ENCODE data around the gene ZNF750. TPM values are rescaled to one million over a fixed set of nuclear protein-coding genes. Genes with fewer than 3 reads are reported as not detected.

ZNF750 gene
- polyA plus RNA-seq, 1 donor (not counting 4 experiments of a cell fraction or from before 2014, with no cell fraction given): 5.5 TPM

DNA sequence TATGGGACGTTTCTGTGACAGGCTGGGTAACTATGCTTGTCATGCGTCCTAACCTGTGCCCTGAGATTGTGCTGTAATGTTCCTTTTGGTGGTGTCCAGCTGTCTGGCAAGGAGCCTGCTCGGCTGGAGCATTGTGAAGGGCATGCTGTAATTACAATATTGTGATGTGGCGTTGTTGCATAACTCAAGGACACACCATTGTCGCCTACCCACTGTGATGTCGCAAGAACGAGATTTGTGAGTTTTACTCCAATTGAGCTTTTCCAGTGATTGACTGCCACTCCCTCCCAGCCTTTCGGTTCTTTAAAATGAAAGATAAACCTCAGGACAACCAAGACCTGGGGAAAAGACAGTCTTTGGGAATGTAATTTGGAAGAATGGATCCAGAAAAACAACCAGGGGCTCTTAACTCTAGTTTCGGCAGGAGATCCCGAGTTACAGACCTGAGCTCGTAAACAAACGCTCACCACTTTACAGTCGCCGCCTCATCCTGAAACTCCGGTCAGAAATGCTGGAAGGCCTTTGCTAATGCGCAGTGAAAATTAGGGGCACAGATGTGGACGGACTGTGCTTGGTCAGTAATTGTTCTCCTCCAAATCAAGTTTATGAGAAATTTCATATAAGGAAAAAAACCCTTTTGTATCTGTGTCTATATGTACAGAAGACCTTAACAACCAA, 1.3 kb downstream of the ZNF750 start:
- dilution Hi-C loops (cut with MboI; ENCODE audit: extremely low pct_ligation_motif_present, low sequenced_read_pairs): no loop called here
- peak overlapping the region; percentile 11 for H3K27ac ChIP-seq (ENCODE audit: control insufficient read depth, insufficient read depth, low read length)
- no peak overlapping the region for H2AFZ ChIP-seq (ENCODE audit: control insufficient read depth, low read length)
- H3K36me3 ChIP-seq (ENCODE audit: control insufficient read depth in 2 of 2, extremely low read depth in 1 of 2, insufficient read depth in 2 of 2, low read length in 2 of 2): peaks cover 1 to 8% of the 10 kb centered on the region in 2 experiments
- FAIRE-seq: no peak
- peaks cover 27% of the 10 kb centered on the region for H3K4me1 ChIP-seq (ENCODE audit: control insufficient read depth, extremely low read depth, insufficient read depth, low read length)
- H4K20me1 ChIP-seq (ENCODE audit: control insufficient read depth, extremely low read depth, insufficient read depth, low read length): no peaks in the 10 kb centered on the region
- DNase-seq (ENCODE audit: low read depth, low spot score): no peak
- H3K9me3 ChIP-seq (ENCODE audit: control insufficient read depth, low read depth, low read length): no peaks in the 10 kb centered on the region
- no peak overlapping the region for H3K4me3 ChIP-seq (ENCODE audit: control insufficient read depth in 2 of 3, extremely low read depth in 1 of 3, insufficient read depth in 2 of 3, low read depth in 1 of 3, low read length in 3 of 3)
- peaks cover 3% of the 10 kb centered on the region for H3K9me1 ChIP-seq (ENCODE audit: control insufficient read depth, extremely low read depth, insufficient read depth, low read length)
- no peak overlapping the region for H3K4me2 ChIP-seq (ENCODE audit: control insufficient read depth, extremely low read depth, insufficient read depth, low read depth, low read length)
- TF ChIP-seq EZH2 (IDR thresholded peaks at IDR 0.05; ENCODE audit: low read length) (no peak), CTCF (optimal IDR thresholded peaks at IDR 0.05 in 1 of 3, IDR thresholded peaks at IDR 0.05 in 1 of 3, conservative IDR thresholded peaks at IDR 0.05 in 1 of 3; ENCODE audit: extremely low read depth in 1 of 3, insufficient read depth in 2 of 3, low read length in 3 of 3) (no peak)
- no peaks in the 10 kb centered on the region for H3K27me3 ChIP-seq (ENCODE audit: control insufficient read depth, extremely low read depth, insufficient read depth, low read length)
- peaks cover 5% of the 10 kb centered on the region for H3K79me2 ChIP-seq (ENCODE audit: control insufficient read depth, insufficient read depth, low read length)
- no peak overlapping the region for H3K9ac ChIP-seq (ENCODE audit: control insufficient read depth, extremely low read depth, insufficient read depth, low read length)

- TF ChIP-seq CTCF (optimal IDR thresholded peaks at IDR 0.05 in 1 of 3, IDR thresholded peaks at IDR 0.05 in 1 of 3, conservative IDR thresholded peaks at IDR 0.05 in 1 of 3; ENCODE audit: extremely low read depth in 1 of 3, insufficient read depth in 2 of 3, low read length in 3 of 3): no peak
- no peak for TF ChIP-seq EZH2 (IDR thresholded peaks at IDR 0.05; ENCODE audit: low read length)
- H3K9me1 ChIP-seq (ENCODE audit: control insufficient read depth, extremely low read depth, insufficient read depth, low read length): peaks cover 3% of the 10 kb centered on the region
- H2AFZ ChIP-seq (ENCODE audit: control insufficient read depth, low read length): no peak overlapping the region
- dilution Hi-C loops (cut with MboI; ENCODE audit: extremely low pct_ligation_motif_present, low sequenced_read_pairs): no loop called here
- no peaks in the 10 kb centered on the region for H3K27me3 ChIP-seq (ENCODE audit: control insufficient read depth, extremely low read depth, insufficient read depth, low read length)
- no peak overlapping the region for H3K4me3 ChIP-seq (ENCODE audit: control insufficient read depth in 2 of 3, extremely low read depth in 1 of 3, insufficient read depth in 2 of 3, low read depth in 1 of 3, low read length in 3 of 3)
- peaks cover 27% of the 10 kb centered on the region for H3K4me1 ChIP-seq (ENCODE audit: control insufficient read depth, extremely low read depth, insufficient read depth, low read length)
- H3K9me3 ChIP-seq (ENCODE audit: control insufficient read depth, low read depth, low read length): no peaks in the 10 kb centered on the region
- H4K20me1 ChIP-seq (ENCODE audit: control insufficient read depth, extremely low read depth, insufficient read depth, low read length): no peaks in the 10 kb centered on the region
- no peak for FAIRE-seq
- no peak overlapping the region for H3K9ac ChIP-seq (ENCODE audit: control insufficient read depth, extremely low read depth, insufficient read depth, low read length)
- DNase-seq (ENCODE audit: low read depth, low spot score): no peak
- peak overlapping the region; percentile 100 for H3K27ac ChIP-seq (ENCODE audit: control insufficient read depth, insufficient read depth, low read length)
- H3K79me2 ChIP-seq (ENCODE audit: control insufficient read depth, insufficient read depth, low read length): peaks cover 5% of the 10 kb centered on the region
- peaks cover 1 to 12% of the 10 kb centered on the region in 2 experiments for H3K36me3 ChIP-seq (ENCODE audit: control insufficient read depth in 2 of 2, extremely low read depth in 1 of 2, insufficient read depth in 2 of 2, low read length in 2 of 2)
- no peak overlapping the region for H3K4me2 ChIP-seq (ENCODE audit: control insufficient read depth, extremely low read depth, insufficient read depth, low read depth, low read length)
Observed at GRCh38 chr17:82837586-82838320, 2.1 kb downstream of the ZNF750 start.

Data from keratinocyte (primary cell).